RPMI7951 (cell line): ENCODE data around the gene DOHH. TPM values are rescaled to one million over a fixed set of nuclear protein-coding genes. Genes with fewer than 3 reads are reported as not detected.

Source experiments
- DNase-seq: peaks from one replicate; pipeline ENCODE4 v3.0.0-alpha.2; 2012; ENCODE audit warnings: low read depth
- total RNA-seq: library from RNA; depleted of rRNA; stranded (reverse); fragments of >200 nt; shearing (Covaris generic); gene quantifications from 2 replicates; pipeline ENCODE4 v1.2.3, GENCODE V29; 2014; rRNA removed

The DOHH gene
- total RNA-seq, 1 experiment from 2014 or later, result 9.1 TPM

DNA sequence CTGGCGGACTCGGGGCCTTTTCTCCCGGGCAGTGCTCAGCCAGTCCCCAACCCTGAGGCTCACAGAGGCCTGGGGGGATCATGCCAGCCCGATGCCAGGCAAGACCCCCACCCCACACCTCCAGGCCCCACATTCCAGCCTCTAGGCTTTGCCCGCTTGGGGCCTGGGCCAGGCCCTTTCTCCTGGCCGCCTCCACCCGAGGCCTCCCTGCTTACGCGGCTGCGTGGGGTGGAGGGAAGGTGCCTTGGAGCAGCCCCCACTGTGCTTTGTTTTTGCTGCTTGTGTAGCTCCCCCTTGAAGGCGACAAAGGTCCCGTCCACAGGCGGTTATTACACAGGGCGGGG is 58.5 kb downstream of the DOHH start:
- DNase-seq, result no peak

- DNase-seq, result no peak
These were observed 59.1 kb downstream of the DOHH start for GRCh38 chr19:3441089-3441985.

Other genes with a start within 250 kb of the DOHH start
- 20.9 and 21.2 TPM in 2 replicates for gene NFIC, start 134.1 kb downstream of the DOHH start, total RNA-seq
- not detected in 2 replicates for gene SMIM24, start 20.1 kb downstream of the DOHH start, total RNA-seq
- gene SMIM44, start 17.2 kb downstream of the DOHH start, total RNA-seq, result not detected in 2 replicates
- gene FZR1, start 5.6 kb upstream of the DOHH start, total RNA-seq, result 37.2 and 48.2 TPM in 2 replicates
- gene TEKTIP1, start 38.5 kb upstream of the DOHH start, total RNA-seq, result not detected in 2 replicates
- 205 and 240 TPM in 2 replicates for gene MFSD12, start 56.9 kb upstream of the DOHH start, total RNA-seq
- 135 and 192 TPM in 2 replicates for gene HMG20B, start 72.3 kb upstream of the DOHH start, total RNA-seq
- gene GIPC3, start 84.8 kb upstream of the DOHH start, total RNA-seq, result 0.49 and 0.96 TPM in 2 replicates
- 4.3 and 4.4 TPM in 2 replicates for gene TBXA2R, start 106.2 kb upstream of the DOHH start, total RNA-seq
- 16.5 and 21.6 TPM in 2 replicates for gene CACTIN, start 126.1 kb upstream of the DOHH start, total RNA-seq
- 13.1 and 13.9 TPM in 2 replicates for gene PIP5K1C, start 199.8 kb upstream of the DOHH start, total RNA-seq
- gene TJP3, start 207.7 kb upstream of the DOHH start, total RNA-seq, result not detected in 2 replicates